SU-DHL-6 (cell line): Measurements from ENCODE around the gene ACD.

Source experiments
- H2AFZ ChIP-seq: fragments of 200-600 bp; sonication (generic); 2 replicates; pipeline ENCODE4 v1.6.1; 2014; ENCODE audit warnings: low read depth, mild to moderate bottlenecking, moderate library complexity, mixed read lengths, antibody characterized with exemption, low read length; ENCODE audit not compliant: severe bottlenecking
- H3F3A ChIP-seq: fragments of 200-600 bp; shearing (Covaris generic); 2 replicates; pipeline ENCODE4 v1.6.0; 2016; ENCODE audit warnings: antibody characterized with exemption, mild to moderate bottlenecking; ENCODE audit not compliant: insufficient read depth
- H3K27ac ChIP-seq: fragments of 200-600 bp; sonication (generic); 2 replicates; pipeline ENCODE4 v1.5.1; 2016; ENCODE audit warnings: low read depth, mild to moderate bottlenecking, low read length, moderate library complexity, mixed read lengths
- H3K27me3 ChIP-seq: fragments of 200-600 bp; sonication (generic), shearing (Covaris generic); 2 replicates; pipeline ENCODE4 v1.6.0; 2014; ENCODE audit warnings: mild to moderate bottlenecking, low read length
- H3K36me3 ChIP-seq: fragments of 200-600 bp; sonication (generic); 2 replicates; pipeline ENCODE4 v1.6.1; 2014; ENCODE audit warnings: mild to moderate bottlenecking, low read length, mixed read lengths
- H3K4me2 ChIP-seq: fragments of 300-600, 200-600 bp; shearing (Covaris generic), sonication (generic); 2 replicates; pipeline ENCODE4 v1.6.0; 2014; ENCODE audit warnings: low read length, low read depth, mild to moderate bottlenecking; ENCODE audit not compliant: poor library complexity, severe bottlenecking
- H3K4me3 ChIP-seq: fragments of 200-600 bp; sonication (generic); 2 replicates; pipeline ENCODE4 v1.5.1; 2014; ENCODE audit warnings: antibody characterized with exemption, low read length, mild to moderate bottlenecking, mixed read lengths; ENCODE audit not compliant: insufficient read depth, poor library complexity, severe bottlenecking
- H3K79me2 ChIP-seq: fragments of 200-600 bp; sonication (generic); 2 replicates; pipeline ENCODE4 v1.6.1; 2014; ENCODE audit warnings: mild to moderate bottlenecking, low read length, moderate library complexity; ENCODE audit not compliant: insufficient read depth
- H3K9ac ChIP-seq: fragments of 200-600 bp; sonication (generic); 2 replicates; pipeline ENCODE4 v1.7.0; 2014; ENCODE audit warnings: mild to moderate bottlenecking, low read length
- H3K9me2 ChIP-seq: fragments of 200-600 bp; sonication (generic); replicated peaks from 2 replicates; pipeline ENCODE4 v1.6.1; 2014; ENCODE audit warnings: low read length; ENCODE audit not compliant: insufficient read depth
- H3K9me3 ChIP-seq: fragments of 200-600 bp; sonication (generic); 2 replicates; pipeline ENCODE4 v1.6.1; 2014; ENCODE audit warnings: low read length, mixed read lengths; ENCODE audit not compliant: insufficient read depth
- H4K20me1 ChIP-seq: fragments of 200-600 bp; sonication (generic); 2 replicates; pipeline ENCODE4 v1.6.1; 2014; ENCODE audit warnings: low read depth, mild to moderate bottlenecking, antibody characterized with exemption, low read length, moderate library complexity, mixed read lengths
- CTCF ChIP-seq: fragments of 200-600 bp; sonication (generic); IDR thresholded peaks from one replicate; pipeline ENCODE4 v1.5.1; 2017; ENCODE audit warnings: antibody characterized with exemption, mild to moderate bottlenecking, low read length, moderate library complexity; ENCODE audit not compliant: insufficient read depth, poor library complexity, severe bottlenecking
- EZH2phosphoT487 ChIP-seq: fragments of 200-600 bp; sonication (generic), shearing (Covaris generic); conservative IDR thresholded peaks from 2 replicates; pipeline ENCODE4 v1.6.1; 2018; ENCODE audit warnings: mild to moderate bottlenecking, antibody characterized with exemption, low read length, moderate library complexity, mixed read lengths

The ACD gene

DNA sequence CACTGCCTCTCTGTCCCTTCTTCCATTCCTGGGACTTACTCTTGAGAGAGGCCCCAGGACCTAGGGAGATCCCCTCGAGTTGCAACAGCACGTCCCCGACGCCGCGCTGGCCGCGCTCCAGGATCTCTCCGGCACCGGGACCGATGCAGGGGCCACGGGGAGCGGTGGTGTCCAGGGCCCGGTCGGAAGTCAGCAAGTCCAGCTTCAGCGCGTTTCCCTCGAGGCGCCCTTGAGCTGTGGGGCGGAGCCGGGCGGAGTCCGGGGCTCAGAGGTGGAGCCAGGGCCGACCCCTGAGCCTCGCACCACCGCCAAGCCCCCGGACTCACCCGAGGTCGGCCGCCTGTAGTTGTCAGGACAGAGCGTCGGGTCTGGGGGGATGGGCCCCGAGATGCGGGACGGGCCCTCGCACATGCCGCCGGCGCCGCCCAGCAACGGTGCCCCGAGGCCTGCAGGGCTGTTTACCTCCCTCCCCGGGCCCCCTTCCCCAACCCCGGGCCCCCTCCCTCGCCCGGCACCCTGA, 6.0 kb upstream of the ACD start:
- Histone ChIP-seq H2AFZ (peak overlapping the region; percentile 86), H3K9me2 (no peaks in the 10 kb centered on the region), H3K27me3 (no peaks in the 10 kb centered on the region), H3F3A (peaks cover 3% of the 10 kb centered on the region; the same call in 1 of the 2 replicates), H3K36me3 (no peaks in the 10 kb centered on the region), H3K4me2 (peak overlapping the region; percentile 66), H3K9ac (peak overlapping the region; percentile 52), H3K79me2 (no peaks in the 10 kb centered on the region), H3K9me3 (no peaks in the 10 kb centered on the region), H3K4me3 (peak overlapping the region; percentile 60), H4K20me1 (no peaks in the 10 kb centered on the region), H3K27ac (no peak overlapping the region)
- no peak for TF ChIP-seq CTCF
- no peak for TF ChIP-seq EZH2phosphoT487

GRCh38 chr16:67665598-67665997, 5.5 kb upstream of the ACD start:
- H3K79me2 ChIP-seq = no peaks in the 10 kb centered on the region
- no peak overlapping the region for H3K27ac ChIP-seq
- TF ChIP-seq EZH2phosphoT487 (no peak), CTCF (no peak)
- no peaks in the 10 kb centered on the region for H4K20me1 ChIP-seq
- no peaks in the 10 kb centered on the region for H3K36me3 ChIP-seq
- no peak overlapping the region for H3K4me3 ChIP-seq
- H3F3A ChIP-seq = peaks cover 3% of the 10 kb centered on the region; the same call in 1 of the 2 replicates
- no peaks in the 10 kb centered on the region for H3K27me3 ChIP-seq
- H3K4me2 ChIP-seq = peak overlapping the region; percentile 66
- H3K9me3 ChIP-seq = no peaks in the 10 kb centered on the region
- peak overlapping the region; percentile 52; the same call in 1 of the 2 replicates for H3K9ac ChIP-seq
- H2AFZ ChIP-seq = no peak overlapping the region
- no peaks in the 10 kb centered on the region for H3K9me2 ChIP-seq

DNA sequence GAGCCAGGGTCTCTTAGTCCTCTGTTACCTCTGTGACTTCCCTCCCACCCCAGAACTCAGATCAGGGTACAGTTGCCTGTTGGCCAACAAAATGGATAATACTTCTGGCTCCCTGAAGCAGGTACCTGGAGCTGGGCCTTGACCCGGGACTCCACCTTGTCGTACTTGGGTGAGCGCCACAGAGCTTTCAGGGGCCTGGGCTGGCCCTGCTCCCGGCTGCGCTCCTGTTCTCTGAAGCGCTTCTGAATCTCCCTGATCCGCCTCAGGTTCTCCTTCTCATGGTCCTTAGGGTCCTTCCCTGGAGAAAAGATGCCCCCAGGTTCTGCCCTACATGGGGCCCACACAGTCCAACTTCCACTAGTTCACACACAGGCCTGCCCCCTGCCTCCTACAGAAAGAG, 4.8 kb upstream of the ACD start:
- Histone ChIP-seq H3K27ac (no peak overlapping the region), H3K79me2 (no peaks in the 10 kb centered on the region), H2AFZ (no peak overlapping the region), H3K4me3 (no peak overlapping the region), H3K9me2 (no peaks in the 10 kb centered on the region), H3K9me3 (no peaks in the 10 kb centered on the region), H3K36me3 (no peaks in the 10 kb centered on the region), H3K9ac (no peak overlapping the region), H3K4me2 (no peak overlapping the region), H3K27me3 (no peaks in the 10 kb centered on the region), H4K20me1 (no peaks in the 10 kb centered on the region), H3F3A (peaks cover 3% of the 10 kb centered on the region; the same call in 1 of the 2 replicates)
- TF ChIP-seq CTCF (no peak), EZH2phosphoT487 (no peak)
